Stimulated activated CD4-positive, alpha-beta T cell treated with anti-CD3 and anti-CD28 coated beads, Interleukin-12 subunit alpha, Interleukin-12 subunit beta, amount 100 ng/mL, for 48 hours (primary cell): ENCODE measurements around the gene KDM4B.
A peak's percentile ranks its signal among the peaks of the same experiment; 100 is the strongest.

Experiments used
- DNase-seq, 3 donors: peaks; one replicate each; pipeline ENCODE4 v3.0.0-alpha.2; 2020; ENCODE audit warnings: low read depth in 2 of 3, low spot score in 1 of 3

The KDM4B gene

DNA sequence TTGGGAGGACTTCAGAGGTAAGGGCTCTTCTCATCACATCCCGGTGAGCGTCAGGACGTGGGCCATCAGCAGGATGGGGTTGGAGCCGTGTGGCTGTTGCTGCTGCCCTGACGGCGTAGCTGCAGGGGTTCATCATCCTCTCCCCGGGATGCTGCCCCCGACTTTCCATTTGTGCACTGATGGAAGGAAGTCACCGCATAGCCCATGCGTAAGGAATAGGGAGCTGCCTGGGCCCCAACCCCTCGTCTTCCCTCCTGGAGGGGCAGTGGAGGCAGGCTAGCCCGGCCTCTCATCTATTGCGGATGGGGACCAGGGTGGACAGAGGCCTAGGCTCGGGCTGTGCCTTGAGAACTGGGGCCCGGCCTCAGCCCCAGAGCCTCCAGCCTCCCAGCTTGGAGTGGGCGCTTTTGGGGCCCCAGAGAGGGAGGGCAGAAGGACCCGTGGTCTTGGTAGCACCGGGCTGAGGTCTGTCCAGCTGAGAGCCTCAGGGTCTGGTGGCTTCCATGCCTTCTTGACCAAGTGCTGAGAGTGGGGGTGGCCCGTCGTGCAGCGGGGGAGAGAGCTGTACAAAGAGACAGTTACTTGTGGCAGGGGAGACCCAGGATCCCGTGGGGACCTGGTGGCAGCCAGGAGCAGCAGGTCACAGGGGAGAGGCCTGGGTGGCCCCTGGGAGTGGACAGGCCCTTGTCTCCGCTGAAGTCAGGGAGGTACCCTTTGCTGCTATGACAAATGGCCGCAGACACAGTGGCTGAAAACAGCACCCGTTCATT, 44.0 kb downstream of the KDM4B start:
- no peak for DNase-seq

GRCh38 chr19:5013761-5014160, 44.8 kb downstream of the KDM4B start:
- no peak for DNase-seq

DNA sequence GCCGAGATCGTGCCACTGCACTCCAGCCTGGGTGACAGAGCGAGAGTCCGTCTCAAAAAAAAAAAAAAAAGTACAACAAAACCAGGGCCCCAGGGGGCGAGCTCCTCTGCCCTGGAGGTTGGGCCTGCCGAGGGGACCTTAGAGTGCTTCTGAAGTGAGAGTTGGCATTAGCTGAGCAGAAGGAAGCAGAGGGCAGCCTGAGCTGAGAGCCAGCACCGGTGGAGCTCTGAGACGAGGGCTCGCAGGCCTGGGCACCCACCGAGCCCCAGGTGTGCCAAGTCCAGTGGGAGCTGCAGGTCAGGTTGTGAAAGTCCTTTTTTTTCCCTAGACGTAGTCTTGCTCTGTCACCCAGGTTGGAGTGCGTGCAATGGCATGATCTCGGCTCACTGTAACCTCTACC, 46.0 kb downstream of the KDM4B start:
- DNase-seq = no peak

DNA sequence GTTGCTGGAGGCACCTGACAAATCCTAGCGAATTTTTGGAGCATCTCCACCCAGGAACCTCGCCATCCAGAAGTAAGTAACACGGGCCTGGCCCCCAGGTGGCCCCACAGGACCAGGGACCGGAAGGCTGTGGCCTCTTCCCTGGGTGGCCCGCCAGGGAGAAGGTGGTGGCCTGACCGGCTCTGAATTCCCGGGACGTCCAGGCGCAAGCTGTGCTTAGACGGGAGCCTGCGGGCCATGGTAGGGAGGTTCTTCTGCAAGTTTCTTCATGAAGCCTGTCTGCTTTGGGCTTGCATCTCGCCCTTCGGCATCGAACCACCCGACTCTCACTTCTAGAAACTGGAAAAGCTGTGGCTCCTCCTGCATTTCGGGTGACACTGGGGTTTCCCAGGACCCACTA, 47.4 kb downstream of the KDM4B start:
- DNase-seq = no peak

GRCh38 chr19:5016781-5017180, 47.9 kb downstream of the KDM4B start:
- no peak for DNase-seq

- DNase-seq = no peak
Observed at GRCh38 chr19:5017235-5017634, 48.3 kb downstream of the KDM4B start.

- no peak for DNase-seq
Observed at GRCh38 chr19:5018224-5019015, 49.5 kb downstream of the KDM4B start.

DNA sequence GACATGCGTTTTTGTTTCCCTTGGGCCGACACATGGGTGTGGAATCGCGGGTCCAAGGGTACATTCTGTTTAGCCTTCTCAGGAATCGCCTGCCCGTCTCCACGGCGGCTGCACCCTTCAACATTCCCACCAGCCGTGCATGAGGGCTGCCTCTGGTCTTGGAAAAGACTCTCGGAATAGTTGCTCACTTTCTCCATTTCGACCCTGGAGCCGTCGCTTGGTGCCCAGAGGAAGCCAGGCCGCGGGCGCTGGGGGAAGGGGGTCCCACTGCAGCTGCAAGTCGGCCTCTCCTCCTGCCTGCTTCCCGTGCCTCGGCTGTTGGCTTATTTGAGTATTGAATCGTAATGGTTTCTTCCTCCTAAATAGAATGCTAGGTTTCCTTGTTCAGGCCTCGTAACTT, 51.5 kb downstream of the KDM4B start:
- no peak for DNase-seq

DNA sequence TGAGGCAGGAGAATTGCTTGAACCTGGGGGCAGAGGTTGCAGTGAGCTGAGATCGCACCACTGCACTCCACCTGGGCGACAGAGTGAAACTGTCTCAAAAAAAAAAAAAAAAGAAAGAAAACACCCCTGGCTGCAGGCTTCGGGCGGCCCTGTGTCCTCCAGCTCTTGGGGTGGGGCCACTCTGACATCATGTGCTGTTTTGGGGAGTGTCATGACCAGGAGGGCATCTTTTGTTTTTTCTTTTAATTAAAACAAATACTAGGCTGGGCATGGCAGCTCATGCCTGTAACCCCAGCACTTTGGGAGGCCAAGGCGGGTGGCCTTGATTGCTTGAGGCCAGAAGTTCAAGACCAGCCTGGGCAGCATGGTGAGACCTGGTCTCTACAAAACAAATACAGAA, 52.1 kb downstream of the KDM4B start:
- DNase-seq = no peak

DNA sequence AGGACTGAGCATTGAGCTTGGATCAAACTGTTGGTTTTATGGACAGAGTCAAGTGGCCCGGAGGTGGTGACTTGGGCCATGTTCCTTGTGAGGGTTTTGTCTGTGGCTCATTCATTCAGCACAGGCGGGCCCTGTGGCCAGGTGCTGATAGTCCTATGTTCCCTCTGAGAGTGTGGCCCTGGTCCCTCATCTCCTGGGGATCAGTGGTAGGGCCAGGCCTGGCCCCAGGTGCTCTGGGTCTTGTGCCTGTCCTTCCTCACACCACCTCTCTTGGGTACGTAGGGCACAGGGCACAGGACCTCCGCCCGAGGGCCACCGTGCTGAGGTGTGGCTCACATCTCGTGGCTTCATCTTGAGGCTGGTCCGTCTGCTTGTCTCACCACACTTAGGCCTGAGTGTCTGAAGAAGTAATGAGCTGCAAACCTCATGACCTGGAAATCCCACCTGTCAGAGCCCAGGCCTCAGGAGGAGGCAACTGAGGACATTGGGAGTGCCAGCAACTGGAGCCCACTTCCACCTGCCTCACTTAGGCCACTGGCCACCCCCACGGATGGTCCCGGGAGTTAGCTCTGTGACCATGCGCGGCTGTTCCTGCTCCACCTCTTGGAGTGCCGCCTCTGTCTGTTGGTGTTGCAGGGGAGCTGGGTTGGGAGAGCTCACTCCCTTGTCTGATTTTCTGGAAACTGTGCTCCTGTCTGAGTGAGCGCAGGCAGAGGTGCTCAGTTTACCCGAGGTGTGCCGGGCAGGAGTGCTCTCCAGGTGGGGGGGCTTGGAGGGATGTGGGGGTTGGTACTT, 53.4 kb downstream of the KDM4B start:
- DNase-seq = no peak

DNA sequence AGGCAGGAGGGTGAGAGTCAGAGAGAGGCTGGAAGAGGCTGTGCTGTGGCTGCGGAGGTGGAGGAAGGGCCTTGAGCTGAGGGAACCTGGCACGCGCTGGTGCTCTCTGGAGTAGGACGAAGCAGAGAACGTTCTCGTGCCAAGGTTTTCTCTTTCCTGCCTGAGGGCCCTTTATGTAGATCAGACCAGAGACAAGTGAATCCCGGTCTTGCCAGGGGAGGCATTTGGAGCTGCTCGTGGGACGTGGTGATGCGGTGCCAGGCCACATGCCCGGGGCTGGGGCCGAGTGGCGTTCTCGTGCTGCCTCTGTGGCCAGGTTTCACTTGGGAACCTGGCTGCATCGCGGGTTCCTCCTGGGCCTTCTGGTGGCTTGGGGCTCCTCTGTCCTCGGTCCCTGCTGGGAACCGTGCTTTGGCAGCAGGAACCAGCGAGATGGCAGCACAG, 54.2 kb downstream of the KDM4B start:
- DNase-seq = no peak

DNA sequence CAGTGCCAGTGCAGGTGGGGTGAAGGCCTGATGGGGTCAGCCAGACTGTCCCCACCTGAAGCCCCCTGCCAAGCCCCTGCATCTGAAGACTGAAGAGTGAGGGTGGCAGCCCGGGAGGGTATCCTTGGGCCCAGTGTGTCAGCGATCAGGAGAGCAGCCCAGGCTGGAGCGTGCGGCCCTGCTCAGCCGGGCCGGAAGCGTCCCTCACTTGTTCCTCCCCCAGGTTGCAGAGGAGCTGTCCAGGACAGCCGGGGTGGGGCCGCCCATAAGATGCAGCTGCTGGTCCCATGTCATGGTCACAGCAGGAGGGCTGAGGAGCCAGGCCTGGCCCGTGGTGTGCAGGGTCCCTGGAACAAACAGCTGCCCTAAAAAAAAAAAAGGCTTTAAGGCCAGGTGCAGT, 55.4 kb downstream of the KDM4B start:
- no peak for DNase-seq

GRCh38 chr19:5025027-5025426, 56.1 kb downstream of the KDM4B start:
- DNase-seq = no peak

DNA sequence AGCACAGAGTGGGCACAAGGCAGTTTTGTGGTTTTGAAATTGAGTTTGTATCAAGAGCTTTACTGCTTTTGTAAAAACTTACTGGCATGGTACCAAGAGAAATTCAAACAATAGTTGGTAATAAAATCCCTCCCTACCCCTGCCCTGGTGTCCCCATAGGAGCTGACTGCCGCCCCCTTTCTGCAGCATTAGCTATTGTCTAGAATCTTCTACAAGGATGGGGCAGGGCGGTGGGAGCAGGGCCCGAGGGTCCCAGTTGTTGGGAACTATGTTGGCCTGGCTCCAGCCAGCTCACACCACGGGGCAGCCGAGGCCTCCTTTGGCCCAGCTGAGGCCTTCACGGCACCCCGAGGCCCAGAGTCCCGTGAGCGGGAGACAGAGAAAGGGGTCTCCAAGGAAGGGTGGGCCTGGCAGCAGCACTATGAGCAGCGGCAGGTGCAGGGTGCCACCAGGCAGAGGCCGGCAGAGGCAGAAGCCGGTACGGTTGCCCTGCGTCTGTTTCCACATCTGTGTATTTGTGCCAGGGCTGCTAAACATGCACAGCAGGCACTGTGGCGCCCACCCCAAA, 57.9 kb downstream of the KDM4B start:
- DNase-seq = no peak

GRCh38 chr19:5028229-5028886, 59.4 kb downstream of the KDM4B start:
- no peak for DNase-seq

- peak; percentile 50 to 66 (median 50) for DNase-seq
Observed at GRCh38 chr19:5029596-5029995, 60.7 kb downstream of the KDM4B start.

GRCh38 chr19:5030136-5030820, 61.4 kb downstream of the KDM4B start:
- DNase-seq = no peak

GRCh38 chr19:5030822-5031221, 61.9 kb downstream of the KDM4B start:
- DNase-seq = no peak

DNA sequence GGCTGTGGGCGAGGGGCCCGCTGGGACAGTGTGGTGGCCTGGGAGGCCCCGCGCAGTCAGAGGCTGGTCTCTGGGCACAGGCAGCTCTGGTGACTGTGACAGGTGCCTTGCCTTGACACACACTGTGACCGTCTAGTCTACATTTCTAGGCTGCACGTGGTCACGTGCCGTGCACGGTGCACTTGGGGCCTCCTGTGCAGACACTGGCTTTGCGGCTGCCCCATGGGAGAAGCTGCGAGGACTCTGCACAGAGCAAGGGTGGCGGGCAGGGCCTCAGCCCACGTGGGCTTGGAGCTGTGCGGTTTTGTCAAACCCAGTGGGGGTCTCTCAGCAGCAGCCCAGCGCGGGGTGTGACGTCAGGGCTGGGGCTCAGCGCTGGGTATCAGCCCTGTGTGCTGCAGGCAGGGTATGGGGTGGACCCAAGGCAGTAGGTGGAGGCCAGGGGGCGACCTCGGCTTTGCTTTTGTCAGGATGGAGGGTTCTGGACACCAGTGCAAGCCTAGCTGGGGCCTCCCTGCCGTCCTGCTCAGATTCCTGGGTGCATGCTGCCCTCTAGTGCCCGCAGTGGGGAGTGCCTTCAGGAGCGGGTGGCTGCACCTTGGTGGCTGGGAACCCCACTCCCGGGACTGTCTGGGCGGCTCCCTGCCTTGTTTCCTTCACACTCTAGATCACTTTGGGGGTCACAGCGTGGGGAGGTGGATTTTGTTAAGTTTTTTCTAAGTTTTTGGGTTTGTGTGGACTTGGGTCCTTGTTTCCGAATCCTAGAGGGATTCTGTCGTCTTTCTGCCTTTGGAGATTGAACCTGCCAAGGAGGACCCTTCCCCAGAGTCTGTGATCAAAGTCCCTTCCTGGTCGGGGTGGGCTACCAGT, 62.6 kb downstream of the KDM4B start:
- DNase-seq = peak; percentile 66 to 88 (median 74)
